Stomach (tissue), 4 donors: ENCODE measurements around the gene POLH.

Experiments
- CTCF ChIP-seq, 7 experiments: fragments of 450-650 bp in 4 of 7; fragments of 200-600 bp in 3 of 7; sonication (generic) in 3 of 7; IDR thresholded peaks; one replicate each; pipeline ENCODE4 v1.5.1; 2016 to 2019; ENCODE audit warnings: antibody characterized with exemption in 7 of 7, control low read depth in 2 of 7, mild to moderate bottlenecking in 1 of 7
- EP300 ChIP-seq: sonication (generic); formaldehyde crosslinking; IDR thresholded peaks from one replicate; pipeline ENCODE4 v1.6.1; 2017; ENCODE audit warnings: antibody characterized with exemption

GRCh38 chr6:43629104-43629504 is 53.1 kb downstream of the POLH start, which contains the start of gene GTPBP2:
- TF ChIP-seq CTCF (IDR thresholded peaks at IDR 0.05) (no peak), EP300 (no peak)
